Activated naive CD4-positive, alpha-beta T cell treated with anti-CD3 and anti-CD28 coated beads, Interleukin-2, amount 50 U/mL, for 16 hours (primary cell): ENCODE results near the gene FCGBP.

Experiments used
- DNase-seq: peaks from one replicate; pipeline ENCODE4 v3.0.0-alpha.2; 2020

The FCGBP gene

DNA sequence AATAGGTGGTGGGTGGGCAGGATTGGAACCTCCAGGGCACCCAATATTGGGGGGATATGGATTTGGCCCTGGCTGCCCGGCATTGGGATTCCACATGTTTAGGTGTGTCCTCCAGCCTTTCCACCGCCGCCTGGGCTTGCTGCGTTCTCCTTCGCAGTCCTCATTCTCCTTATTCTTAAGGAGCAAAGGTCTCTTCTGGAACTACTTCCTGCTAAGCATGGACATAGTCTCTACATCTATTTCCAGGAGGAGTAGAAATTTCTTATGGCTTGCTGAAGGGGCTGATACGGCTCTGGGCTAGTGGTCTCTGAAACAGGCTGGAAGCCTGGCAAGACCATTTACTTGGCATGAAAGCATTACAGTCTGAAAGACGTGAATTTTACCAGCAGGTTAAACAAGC is 9.2 kb upstream of the FCGBP start:
- DNase-seq, result no peak

DNA sequence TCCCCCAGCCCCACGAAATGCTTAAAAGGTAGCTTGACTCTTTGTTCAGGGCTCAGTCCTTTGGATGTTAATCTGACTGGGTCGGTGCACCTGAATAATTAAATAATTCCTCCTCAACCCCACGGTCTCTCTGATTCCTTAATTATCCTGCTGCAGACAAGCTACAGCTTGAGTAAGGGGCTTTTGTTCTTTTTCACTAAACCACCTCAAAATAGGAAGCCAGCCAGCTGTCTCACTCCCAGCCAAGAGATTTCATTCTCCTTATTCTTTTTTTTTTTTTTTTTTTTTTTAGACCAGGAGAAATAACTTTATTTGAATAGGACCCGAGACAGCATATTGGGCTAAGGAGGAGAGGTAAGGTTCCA is 7.9 kb upstream of the FCGBP start:
- no peak for DNase-seq

DNA sequence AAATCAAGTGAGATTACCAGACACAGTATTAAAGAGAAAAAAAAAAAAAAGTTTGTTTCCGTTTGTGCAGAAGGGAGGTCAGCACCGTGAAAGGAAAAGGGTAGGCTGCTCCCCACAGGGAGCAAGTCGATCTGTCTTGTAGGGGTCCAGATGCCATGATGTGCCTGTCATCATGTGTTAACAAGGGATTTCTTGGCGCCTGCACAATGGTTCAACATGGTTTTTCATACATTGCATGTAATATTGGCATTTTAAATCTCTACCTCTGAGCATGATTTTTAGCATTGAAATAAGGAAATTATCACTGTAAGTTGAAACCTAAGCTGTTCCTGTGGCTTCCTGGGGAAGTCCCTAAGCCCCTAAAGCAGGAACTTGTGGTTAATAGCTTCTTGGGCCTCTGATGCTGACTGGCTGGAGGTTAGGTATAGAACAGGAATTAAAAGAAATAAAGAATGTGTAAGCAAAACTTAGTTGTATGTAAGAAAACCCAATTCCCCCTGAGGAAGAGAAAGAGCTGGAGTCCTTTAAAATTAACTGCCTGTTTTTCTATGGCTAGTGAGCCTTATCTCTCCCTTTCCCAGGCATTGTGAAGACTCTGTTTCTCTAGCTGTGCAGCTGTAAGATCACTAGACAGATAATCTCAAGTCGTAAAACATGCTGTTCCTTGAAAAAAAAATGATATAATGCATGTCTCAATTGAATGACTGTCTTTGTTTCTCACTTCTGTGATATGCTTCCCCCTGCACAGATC is 7.4 kb upstream of the FCGBP start:
- DNase-seq, result peak; percentile 27

GRCh38 chr19:39941151-39941550 is 6.7 kb upstream of the FCGBP start:
- DNase-seq, result no peak

GRCh38 chr19:39940221-39940833 is 5.9 kb upstream of the FCGBP start:
- DNase-seq, result no peak

DNA sequence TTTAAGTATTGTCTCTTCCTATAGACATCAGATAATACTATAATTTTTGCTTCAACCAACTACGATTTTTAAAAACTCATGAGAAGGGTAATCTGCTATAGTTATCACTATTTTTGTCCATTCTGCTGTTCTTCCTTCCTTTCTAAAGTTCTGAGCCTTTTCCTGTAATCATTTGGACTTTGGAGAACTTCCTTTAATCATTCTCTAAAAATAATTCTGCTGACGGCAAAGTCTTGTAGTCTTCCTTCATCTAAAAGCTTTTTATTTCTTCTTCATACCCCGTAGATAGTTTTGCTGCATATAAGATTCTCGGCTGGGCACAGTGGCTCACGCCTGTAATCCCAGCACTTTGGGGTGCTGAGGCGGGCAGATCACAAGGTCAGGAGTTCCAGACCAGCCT is 5.1 kb upstream of the FCGBP start:
- no peak for DNase-seq

DNA sequence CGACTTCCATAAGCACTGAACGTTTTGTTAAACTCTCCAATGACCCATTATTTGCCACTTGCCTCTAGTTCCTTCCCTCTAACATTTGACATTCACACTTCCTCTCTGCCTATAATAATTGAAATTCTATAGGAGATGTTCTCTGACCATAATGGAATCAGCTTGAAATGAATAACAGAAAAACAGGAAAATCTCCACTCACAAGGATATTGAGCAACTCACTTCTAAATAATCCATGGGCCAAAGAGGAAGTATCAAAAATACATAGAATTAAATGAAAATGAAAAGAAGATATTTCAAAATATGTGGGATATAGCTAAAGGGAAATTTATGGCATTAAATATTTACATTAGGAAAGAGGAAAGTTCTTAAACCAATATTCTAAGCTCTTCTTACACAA is 3.4 kb upstream of the FCGBP start:
- no peak for DNase-seq

DNA sequence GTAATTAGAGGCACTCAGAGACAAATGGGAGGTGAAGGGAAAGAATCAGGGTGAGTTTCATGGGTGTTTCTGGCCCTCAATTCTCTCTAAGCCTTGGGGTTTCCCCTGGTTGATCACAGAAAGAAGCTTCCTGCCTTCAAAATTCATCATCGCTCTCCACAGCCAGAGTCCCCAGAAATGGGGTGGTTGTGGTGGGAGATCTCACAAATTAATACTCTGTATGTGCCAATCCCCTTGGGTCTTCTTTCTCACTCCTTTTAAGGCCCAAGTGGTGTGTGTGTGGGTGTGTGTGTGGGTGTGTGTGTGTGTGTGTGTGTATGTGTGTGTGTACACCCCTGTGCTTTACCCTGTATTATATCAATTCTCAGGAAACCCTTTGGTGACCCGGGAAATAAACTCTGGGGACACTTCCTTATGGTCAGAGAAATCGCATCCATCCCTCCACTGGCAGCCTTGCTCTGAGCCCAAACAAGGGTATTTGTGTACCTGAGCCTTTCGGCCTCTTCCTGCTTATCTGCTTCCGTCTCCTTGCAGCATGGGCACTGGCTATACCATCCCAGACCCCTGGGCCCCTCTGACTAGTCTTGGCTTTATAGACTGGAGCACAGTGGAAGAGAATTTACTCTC is 2.8 kb upstream of the FCGBP start:
- DNase-seq, result peak; percentile 23

- DNase-seq, result no peak
These were observed 2.2 kb upstream of the FCGBP start for GRCh38 chr19:39936622-39937021.

- no peak for DNase-seq
These were observed 1.6 kb upstream of the FCGBP start for GRCh38 chr19:39936020-39936419.

- DNase-seq, result no peak
These were observed 879 bp upstream of the FCGBP start for GRCh38 chr19:39935364-39935661.

GRCh38 chr19:39929750-39930149 is 4.7 kb downstream of the FCGBP start:
- DNase-seq, result no peak

DNA sequence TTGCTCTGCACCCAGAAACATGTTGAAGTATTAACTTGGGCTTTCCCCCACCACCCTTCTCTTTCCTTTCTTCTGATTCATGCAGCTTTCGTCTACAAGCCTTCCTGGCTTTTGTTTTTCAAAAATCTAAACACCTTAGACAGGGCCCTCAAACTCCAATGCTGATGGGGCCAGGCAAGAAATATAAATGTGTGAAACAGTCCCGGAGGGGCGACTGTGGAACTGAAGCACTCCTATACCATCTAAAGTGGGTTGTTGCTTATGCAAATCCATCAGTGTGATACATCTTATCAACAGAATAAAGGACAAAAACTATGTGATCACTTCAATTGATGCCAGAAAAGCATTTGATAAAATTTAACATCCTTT is 6.1 kb downstream of the FCGBP start:
- DNase-seq, result no peak

- no peak for DNase-seq
These were observed 6.7 kb downstream of the FCGBP start for GRCh38 chr19:39927524-39928356.

DNA sequence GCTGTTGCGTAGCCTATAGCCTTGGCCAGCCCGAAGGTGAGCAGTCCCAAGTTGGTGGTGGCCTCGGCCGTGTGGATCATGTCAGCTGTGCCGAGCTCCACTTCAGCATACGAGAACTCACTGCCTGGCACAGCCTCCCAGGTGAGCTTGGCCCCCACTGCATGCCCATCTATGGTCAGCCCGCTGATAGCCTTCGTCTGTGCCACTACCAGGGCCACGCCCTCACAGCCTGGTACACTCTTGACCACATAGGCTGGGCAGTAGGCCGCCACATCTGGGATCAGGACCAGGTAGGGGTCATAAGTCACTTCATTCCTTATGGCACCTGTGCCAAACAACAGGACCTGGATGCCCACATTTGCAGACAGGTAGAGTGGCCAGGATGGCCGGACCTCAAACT is 7.4 kb downstream of the FCGBP start:
- no peak for DNase-seq

DNA sequence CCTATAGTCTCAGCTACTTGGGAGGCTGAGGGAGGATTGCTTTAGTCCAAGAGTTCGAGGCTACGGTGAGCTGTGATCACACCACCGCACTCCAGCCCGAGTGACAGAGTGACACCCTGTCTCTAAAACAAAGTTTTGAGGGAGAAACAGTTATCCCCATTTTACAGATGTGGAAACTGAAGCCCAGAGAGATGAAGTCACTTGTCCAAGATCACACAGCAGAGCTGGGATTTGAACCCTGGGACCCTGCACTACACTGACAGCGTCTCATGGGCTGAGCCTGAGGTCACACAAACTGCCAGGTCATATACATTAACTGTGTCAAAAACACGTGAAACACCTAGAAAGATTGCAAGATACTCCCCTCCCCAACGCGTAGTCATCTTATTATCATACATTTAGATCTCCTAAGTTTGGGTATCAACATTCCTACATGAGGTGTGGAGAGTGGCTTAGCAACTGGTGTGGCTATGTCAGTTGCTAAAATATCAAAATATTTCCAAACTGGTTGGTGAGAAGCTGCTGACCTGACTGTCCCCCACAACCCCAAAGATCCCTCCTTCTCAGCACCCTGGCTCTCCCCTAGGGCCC is 8.2 kb downstream of the FCGBP start:
- DNase-seq, result no peak

- no peak for DNase-seq
These were observed 9.5 kb downstream of the FCGBP start for GRCh38 chr19:39924952-39925351.

- no peak for DNase-seq
These were observed 10.0 kb downstream of the FCGBP start for GRCh38 chr19:39924389-39924788.

DNA sequence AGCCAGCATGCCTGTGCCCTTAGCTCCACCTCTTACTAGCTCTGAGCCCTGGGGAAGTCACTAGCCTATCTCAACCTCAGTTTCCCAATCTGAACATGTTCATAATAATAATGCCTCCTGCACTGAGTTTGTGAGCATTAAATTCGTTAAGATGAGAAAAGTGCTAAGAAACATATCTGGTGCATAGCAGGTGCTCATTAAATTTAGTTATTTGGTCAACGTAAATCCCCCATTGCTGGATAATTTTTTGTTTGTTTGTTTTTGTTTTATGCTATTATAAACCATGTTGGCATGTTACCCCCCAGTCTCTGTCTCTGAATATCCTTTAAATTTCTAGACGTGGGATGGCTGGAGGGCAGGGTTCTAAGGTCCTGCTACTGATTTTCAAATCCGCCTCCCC is 10.6 kb downstream of the FCGBP start:
- no peak for DNase-seq

DNA sequence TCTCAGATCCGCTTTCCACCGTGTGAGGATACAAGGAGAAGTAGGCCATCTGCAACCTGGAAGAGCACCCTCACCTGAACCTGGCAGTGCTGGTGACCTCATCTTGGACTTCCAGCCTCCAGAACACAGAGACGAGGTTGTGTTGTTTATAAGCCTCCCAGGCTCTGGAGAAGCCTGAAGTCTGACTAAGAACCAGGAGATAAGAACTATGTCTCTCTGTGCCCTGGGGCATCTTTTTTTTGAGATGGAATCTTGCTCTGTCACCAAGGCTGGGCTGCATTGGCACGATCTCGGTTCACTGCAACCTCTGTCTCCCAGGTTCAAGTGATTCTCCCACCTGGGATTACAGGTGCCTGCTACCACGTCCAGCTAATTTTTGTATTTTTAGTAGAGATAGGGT is 14.5 kb downstream of the FCGBP start:
- DNase-seq, result no peak

DNA sequence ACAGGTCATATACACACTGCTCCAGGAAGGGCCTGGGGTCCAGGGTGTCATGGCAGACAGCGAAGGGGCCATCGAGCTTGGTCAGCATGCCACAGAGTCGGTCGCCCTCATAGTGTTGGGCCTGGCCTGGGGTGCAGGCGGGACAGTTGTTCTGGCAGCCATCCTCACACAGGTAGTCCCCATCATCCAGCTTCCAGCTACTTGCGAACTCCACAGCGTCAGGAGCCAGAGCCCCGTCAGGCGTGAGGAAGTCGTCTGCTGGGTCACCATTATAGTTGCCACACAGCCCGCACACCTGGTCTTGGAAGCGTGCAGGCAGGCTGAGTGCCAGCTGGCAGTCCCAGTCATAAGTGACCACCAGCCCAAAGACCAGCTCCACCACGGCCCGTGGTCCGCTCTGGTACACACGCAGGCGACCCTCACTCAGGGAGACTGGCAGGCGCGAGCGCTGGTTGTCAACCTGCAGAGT is 16.2 kb downstream of the FCGBP start:
- no peak for DNase-seq

DNA sequence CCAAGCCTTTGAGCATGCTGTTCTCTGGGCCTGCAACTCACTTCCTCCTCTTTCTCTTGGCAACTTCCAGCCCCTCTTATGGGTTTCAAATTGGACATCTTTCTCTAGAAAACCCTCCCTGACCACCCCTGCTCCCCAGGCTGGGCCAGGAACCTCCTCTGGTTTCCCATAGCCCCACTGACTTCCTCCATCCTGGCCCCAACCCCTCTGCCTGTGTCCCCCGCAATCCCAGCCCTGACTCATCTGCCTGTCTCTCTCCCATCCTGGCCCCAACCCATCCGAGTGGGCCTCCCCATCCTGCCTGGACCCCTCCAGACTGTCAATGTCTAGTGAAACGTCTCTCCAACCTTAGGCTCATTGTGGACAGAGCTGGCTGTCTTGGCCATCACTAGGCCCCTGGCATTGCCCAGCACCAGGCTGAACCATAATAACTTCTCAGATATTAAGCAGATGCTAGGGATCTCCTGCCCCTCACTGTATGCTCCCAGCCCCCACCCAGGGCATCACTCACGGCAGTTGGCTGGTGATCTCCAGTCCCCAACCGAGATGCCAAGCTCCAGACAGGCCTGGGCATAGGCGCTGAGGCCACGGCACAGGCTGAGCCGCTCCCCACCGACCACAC is 16.8 kb downstream of the FCGBP start:
- no peak for DNase-seq

- no peak for DNase-seq
These were observed 17.5 kb downstream of the FCGBP start for GRCh38 chr19:39916851-39917396.
